ENCODE data around the gene HOXC6.

The HOXC6 gene

DNA sequence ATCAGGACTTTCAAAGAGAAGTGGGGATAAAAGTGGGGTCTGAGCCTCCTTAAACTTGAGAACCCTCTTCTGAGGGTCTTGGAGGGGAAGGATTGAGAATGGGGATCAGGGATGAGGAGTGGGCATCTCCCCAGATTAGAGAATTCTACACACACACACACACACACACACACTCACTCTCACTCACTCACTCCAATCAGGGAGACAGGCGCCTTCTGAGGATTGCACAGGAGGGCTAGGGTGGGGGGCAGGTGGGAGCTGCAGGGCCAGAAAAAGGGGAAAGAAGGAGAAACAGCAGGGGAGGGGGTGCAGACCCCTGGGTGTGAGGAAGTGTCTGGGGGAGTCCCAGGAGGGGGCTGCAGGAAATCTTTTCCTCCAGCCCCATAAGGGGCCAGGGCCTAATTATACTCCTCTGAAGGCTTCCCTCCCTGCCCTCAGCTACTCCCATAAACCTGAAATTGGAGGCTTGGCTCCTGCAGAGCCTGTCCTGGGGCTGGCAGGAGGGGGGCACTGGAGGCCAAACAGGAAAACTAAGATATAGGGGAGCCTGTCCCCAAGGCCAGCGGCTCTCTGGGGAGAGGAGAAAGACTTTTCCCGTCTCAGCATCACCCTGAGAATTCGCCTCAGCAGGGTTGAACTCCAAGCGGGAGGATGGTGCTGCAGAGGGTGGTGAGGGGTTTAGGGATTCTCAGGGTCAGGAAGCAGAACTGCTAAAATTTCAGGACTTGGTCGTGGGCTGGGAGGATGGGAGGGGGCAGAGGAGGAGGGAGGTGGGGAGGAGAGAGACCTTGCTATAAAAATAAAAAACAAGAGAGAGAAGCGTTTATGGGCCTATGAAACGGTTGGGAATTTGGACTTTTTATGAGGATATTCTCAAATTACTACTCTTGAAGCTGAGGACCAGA lies 26.7 kb upstream of the HOXC6 start:
- no peak for DNase-seq (ENCODE audit: low read depth in 1 of 2, low spot score in 1 of 2)

- no peak for DNase-seq (ENCODE audit: low read depth in 1 of 2, low spot score in 1 of 2)
Measured at GRCh38 chr12:54002278-54002914, 25.8 kb upstream of the HOXC6 start.

- no peak for DNase-seq (ENCODE audit: low read depth in 1 of 2, low spot score in 1 of 2)
Measured at GRCh38 chr12:54002915-54003389, 25.3 kb upstream of the HOXC6 start.

DNA sequence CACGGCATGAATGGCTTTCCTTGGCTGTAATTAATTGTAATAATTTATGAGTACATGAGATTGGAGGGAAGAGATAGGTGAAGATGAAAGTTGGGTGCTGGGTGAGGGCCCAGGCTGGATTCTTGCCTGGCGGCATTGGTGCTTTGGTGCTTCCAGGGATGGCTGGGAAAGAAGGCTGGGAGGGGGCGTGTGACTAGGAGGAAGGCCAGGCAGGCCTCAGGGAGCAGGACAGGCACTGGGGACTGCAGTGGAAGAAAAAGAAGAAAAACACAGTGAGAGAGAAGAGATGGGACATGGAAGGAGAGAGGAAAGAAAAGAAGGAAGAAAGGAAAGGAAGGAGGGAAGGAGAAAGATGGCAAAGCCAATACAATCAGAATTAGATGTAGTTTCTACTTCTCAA lies 24.6 kb upstream of the HOXC6 start:
- DNase-seq (ENCODE audit: low read depth in 1 of 2, low spot score in 1 of 2): no peak

GRCh38 chr12:54004063-54004840 lies 24.0 kb upstream of the HOXC6 start:
- DNase-seq (ENCODE audit: low read depth in 1 of 2, low spot score in 1 of 2): no peak

GRCh38 chr12:54004841-54005530 lies 23.3 kb upstream of the HOXC6 start:
- DNase-seq (ENCODE audit: low read depth in 1 of 2, low spot score in 1 of 2): no peak

- DNase-seq (ENCODE audit: low read depth in 1 of 2, low spot score in 1 of 2): no peak
Measured at GRCh38 chr12:54005531-54005852, 22.7 kb upstream of the HOXC6 start.

DNA sequence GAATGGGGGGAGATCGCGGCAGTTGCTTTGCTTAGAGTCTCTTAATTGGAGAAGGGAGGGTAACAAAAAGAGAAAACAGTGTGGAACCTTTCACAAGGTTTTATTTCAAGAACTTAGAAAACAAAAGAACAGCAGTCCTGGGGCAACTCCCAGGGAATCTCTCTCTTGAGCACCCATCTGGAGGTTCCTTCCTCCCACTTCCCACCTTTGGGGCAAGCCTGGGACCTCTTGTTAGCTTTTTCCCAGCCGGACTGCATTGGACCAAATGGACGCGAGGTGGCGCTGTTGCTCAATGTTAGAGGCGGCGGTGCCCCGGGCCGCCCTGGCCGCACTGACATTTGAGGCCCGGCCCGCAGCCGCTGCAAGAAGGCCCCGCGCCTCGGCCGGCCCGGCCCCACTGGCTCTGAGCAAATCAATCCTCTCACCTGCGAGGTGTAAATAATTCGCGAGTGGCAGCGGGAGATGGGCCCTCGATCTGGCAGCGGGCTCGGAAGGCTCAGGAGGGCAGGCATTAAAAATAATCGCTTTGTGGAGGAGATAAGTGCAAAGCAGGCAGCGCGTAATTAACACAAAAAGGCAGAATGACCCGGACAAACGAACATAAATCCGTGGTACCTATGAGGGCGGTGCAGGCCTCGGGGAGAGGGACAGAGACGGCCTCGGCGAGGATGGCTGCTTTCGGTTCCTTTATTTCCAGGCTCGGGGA lies 22.2 kb upstream of the HOXC6 start:
- DNase-seq (ENCODE audit: low read depth in 1 of 2, low spot score in 1 of 2): peak; percentile 71 to 82

DNA sequence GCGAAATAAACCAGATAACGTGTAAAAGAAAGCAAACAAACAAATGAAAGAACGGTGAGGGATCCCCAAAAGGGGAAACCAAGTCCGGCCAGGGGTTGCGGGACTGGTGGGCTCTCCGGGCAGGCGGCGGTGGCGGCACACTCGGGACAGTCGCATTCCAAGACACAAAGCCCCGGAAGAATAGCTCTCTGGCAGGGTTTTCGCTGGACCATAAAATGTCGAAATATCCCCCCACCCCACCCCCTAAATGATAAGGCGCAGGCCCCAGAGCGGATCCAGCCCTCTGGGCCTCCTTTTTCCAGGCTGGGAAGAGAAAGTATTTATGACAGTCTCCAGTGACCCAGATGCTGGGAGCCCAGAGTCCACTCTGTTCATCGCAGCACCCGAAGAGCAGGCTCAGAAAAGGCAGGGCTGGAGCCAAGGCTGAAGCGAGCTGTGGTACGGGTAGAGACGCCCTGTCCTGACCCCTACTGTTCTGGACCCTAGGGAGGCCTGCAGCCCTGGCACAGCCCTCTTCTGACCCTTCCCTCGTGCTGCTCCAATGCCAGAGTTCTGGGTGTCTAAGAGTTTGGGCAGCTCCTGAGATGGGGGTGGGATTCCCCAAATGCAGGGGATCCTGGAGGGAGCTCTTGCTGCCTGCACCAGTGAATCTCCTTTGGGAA lies 21.6 kb upstream of the HOXC6 start:
- no peak for DNase-seq (ENCODE audit: low read depth in 1 of 2, low spot score in 1 of 2)

DNA sequence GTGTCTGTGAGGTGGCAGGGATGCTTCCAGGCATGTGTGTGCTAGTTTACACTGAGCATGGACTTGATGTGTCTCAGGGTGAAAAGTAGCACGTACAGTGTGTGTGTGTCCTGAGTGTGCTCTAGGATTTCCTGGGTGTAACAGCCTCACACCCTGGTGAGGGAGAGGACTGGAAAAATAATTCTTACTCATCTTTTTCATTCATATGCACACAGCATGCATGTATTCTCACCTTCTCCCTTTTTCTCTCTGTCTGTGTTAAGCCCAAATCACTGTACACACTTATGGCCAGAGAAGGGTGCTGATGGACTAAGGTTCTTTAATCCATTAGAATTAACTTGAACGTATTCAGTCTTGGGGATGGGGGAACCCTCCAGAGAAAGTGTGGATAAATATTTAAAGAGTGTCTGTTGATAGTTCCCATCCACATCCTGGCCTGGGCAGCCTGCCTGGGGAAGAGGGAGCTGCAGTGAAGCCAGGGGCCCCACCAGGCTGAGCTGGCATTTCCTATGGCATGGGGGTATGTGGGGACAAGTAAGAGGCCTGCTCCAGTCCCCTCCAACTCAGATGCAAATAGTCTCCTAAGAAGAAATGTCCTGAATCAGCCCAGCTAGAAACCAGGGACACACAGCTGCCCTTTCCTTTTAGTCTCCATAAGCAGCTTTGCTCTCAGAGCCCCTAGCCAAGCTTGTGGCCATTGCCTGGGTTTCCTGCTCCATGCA lies 20.5 kb upstream of the HOXC6 start:
- DNase-seq (ENCODE audit: low read depth in 1 of 2, low spot score in 1 of 2): no peak

DNA sequence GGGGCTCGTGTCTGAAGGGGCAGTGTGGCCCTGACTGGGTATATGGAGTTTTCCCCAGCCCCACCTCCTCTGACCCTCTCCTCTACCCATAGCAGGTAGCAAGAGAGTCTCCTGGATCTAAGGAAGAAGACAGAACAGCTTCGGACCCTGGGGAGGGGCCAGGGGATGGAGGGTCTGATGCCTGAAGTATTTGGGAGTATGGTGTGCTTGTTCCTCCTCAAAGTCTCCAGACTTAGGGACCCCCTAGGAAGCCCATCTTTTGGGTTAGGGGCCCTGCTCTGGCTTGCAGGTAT lies 20.0 kb upstream of the HOXC6 start:
- no peak for DNase-seq (ENCODE audit: low read depth in 1 of 2, low spot score in 1 of 2)

GRCh38 chr12:54009171-54010052 lies 18.8 kb upstream of the HOXC6 start:
- no peak for DNase-seq (ENCODE audit: low read depth in 1 of 2, low spot score in 1 of 2)

- no peak for DNase-seq (ENCODE audit: low read depth in 1 of 2, low spot score in 1 of 2)
Measured at GRCh38 chr12:54010053-54010971, 17.9 kb upstream of the HOXC6 start.

DNA sequence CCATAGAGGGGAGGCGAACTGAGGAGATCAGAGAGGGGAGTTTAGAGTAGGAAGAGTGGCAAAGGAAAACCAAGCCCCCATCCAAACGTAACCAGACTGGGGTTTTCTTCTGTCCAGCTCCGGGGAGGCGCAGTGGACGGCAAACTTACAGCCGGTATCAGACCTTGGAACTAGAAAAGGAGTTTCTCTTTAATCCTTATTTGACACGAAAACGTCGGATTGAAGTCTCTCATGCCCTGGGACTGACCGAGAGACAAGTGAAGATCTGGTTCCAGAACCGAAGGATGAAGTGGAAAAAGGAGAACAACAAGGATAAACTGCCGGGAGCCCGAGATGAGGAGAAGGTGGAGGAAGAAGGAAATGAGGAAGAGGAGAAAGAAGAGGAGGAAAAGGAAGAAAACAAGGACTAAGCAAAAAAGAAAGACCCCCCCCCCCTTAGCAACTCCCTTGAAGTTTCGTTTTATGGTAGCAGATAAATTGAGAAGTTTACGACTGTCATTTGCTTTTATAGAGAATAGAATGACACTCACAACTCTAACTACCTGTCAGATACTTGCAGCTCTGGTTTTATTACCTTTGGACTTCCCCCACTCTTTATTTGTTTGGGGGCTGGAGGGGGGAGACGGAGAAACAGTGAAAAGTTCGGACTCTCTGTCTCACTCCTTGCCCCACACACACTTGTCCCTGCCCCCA lies 17.1 kb upstream of the HOXC6 start:
- no peak for DNase-seq (ENCODE audit: low read depth in 1 of 2, low spot score in 1 of 2)

GRCh38 chr12:54011665-54012532 lies 16.3 kb upstream of the HOXC6 start:
- DNase-seq (ENCODE audit: low read depth in 1 of 2, low spot score in 1 of 2): no peak
